ACC112 (cell line): ENCODE data around the gene RUNX1.
A peak's percentile ranks its signal among the peaks of the same experiment; 100 is the strongest.

Source experiments
- H2AFZ ChIP-seq: fragments of 200-600 bp; sonication (generic); one replicate; pipeline ENCODE4 v1.6.0; 2017; ENCODE audit warnings: antibody characterized with exemption, low read length; ENCODE audit not compliant: unreplicated experiment
- H3K27ac ChIP-seq: fragments of 200-600 bp; sonication (generic); 2 replicates; pipeline ENCODE4 v1.5.1; 2014; ENCODE audit warnings: low read depth, mild to moderate bottlenecking, antibody characterized with exemption, low read length, moderate library complexity
- H3K27me3 ChIP-seq: fragments of 200-600 bp; sonication (generic); 2 replicates; pipeline ENCODE4 v1.6.1; 2014; ENCODE audit warnings: mild to moderate bottlenecking, antibody characterized with exemption, low read length, moderate library complexity, mixed read lengths; ENCODE audit not compliant: insufficient read depth
- H3K36me3 ChIP-seq: fragments of 200-600 bp; sonication (generic); 2 replicates; pipeline ENCODE4 v1.6.1; 2016; ENCODE audit warnings: mild to moderate bottlenecking, antibody characterized with exemption, low read length, moderate library complexity, mixed read lengths; ENCODE audit not compliant: insufficient read depth
- H3K4me1 ChIP-seq: fragments of 200-600 bp; sonication (generic); one replicate; pipeline ENCODE4 v1.6.1; 2016; ENCODE audit warnings: low read length, mixed read lengths; ENCODE audit not compliant: insufficient read depth, unreplicated experiment, control insufficient read depth
- H3K4me3 ChIP-seq: fragments of 200-600 bp; sonication (generic); 2 replicates; pipeline ENCODE4 v1.5.1; 2014; ENCODE audit warnings: mild to moderate bottlenecking, low read depth, low read length
- H3K79me2 ChIP-seq: fragments of 200-600 bp; sonication (generic); one replicate; pipeline ENCODE4 v1.6.0; 2016; ENCODE audit warnings: low read length; ENCODE audit not compliant: control insufficient read depth, unreplicated experiment, insufficient read depth

The RUNX1 gene

DNA sequence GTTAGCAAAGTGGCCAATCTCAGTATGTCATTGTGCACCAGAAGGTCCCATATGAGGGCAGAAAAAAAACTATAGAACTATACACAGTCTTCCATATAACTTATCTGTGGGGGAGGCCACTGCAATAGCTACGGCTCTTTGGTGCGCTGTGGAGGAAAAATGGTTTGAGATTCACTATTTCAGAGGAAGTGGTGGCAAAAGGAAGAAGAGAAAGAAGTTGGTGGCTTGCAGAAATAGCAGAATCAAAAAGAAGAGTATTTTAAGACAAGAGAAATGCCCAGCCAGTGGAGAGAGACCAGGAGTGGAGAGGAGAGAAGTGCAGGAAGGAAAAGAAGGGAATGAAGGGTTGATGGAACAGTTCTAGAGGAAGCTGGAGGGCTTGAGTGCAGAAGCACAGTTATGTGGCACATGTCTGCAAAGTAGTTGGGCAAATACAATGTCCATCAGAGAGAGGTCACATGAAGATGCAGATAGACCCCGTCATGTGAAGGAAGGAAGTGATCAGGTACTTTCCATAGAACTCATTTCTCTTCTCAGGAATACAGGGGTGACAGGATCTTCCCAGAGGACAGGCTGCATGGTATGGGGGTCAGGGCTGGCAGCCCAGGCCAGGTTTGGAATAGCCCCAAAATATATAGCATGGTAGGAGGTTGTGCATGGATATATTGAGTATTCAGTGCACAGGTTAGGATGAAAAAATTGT lies 64.6 kb downstream of the RUNX1 start:
- Histone ChIP-seq H3K79me2 (no peaks in the 10 kb centered on the region), H3K4me3 (no peak overlapping the region), H3K36me3 (no peaks in the 10 kb centered on the region), H2AFZ (no peak overlapping the region), H3K27me3 (no peaks in the 10 kb centered on the region), H3K27ac (peak overlapping the region; percentile 97), H3K4me1 (peaks cover 45% of the 10 kb centered on the region)

DNA sequence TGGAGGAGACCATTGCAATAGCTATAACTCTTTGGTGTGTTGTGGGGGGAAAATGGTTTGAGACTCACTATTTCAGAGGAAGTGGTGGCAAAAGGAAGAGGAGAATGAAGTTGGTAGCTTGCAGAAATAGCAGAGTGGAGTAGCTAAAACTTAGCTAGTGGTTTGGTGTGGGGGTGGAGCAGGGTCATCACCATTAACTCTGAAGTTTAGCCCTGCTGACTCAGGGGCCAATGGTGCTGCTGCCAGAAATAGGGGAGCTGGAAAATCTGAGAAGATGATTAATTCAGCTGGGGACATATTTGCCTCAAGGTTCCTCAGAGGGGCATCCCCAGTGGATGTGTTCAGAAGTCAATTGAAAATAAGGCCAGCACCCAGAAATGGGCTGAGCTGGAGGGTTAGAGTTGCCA lies 65.4 kb downstream of the RUNX1 start:
- H3K27ac ChIP-seq = peak overlapping the region; percentile 97
- no peaks in the 10 kb centered on the region for H3K36me3 ChIP-seq
- peak overlapping the region; percentile 57; the same call in 1 of the 2 replicates for H3K4me3 ChIP-seq
- H3K27me3 ChIP-seq = no peaks in the 10 kb centered on the region
- peaks cover 45% of the 10 kb centered on the region for H3K4me1 ChIP-seq
- peak overlapping the region; percentile 11 for H2AFZ ChIP-seq
- no peaks in the 10 kb centered on the region for H3K79me2 ChIP-seq

DNA sequence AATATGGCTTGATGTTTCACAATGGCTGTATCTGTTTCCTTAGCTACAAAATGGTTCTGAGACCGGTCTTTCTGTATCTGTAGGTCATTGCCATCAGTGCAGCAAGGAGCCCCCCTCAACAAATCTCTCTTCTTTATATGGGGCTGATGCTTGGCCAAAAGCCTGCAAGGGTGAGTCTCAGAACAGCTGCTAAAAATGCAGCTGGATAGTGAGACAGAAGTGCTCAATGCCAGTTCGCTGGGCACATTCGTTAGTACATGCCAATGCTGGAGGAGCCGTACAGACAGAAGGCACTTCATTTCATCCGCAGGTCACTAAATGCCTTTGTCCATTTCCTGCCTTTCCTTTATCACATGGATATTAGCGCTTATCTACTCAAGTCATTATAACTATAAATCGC lies 67.3 kb downstream of the RUNX1 start:
- Histone ChIP-seq H3K27ac (0 out of 2 replicates have a peak overlapping the region, but pooled peaks have one; percentile 97), H3K36me3 (no peaks in the 10 kb centered on the region), H3K4me3 (no peak overlapping the region), H3K4me1 (peaks cover 34% of the 10 kb centered on the region), H3K27me3 (no peaks in the 10 kb centered on the region), H3K79me2 (no peaks in the 10 kb centered on the region), H2AFZ (no peak overlapping the region)

DNA sequence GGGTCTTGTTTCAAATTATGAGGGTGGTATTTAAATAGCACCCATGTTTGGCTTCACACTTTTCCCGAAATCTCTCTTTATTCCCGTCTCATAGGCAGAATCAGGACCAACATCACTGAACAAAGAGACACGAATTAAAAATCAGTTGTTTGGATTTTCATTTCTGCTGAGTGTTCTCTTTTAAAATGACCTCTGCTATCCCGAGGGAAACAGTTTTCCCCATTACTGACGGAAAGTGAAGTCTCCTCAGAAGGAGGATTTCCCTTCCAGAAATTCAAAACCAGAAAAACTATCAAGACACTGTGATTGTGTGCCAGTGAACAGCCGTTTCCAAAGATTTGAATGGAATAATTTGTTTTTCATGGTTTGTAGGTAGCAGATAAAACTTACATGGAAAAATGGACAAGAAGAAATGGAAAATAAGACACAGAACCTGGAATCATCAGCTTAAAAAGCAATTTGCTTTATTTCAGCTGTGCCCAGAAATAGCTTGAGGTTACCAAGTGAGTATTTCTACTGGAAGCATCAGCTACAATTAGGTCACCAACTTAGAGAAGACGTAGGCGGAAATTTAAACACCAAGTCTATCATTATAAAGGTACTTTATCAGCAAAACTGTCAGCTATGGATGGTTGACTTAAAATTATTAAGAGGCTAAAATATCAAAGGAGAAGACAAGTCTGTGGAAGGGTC lies 68.5 kb downstream of the RUNX1 start:
- Histone ChIP-seq H3K27me3 (no peaks in the 10 kb centered on the region), H2AFZ (no peak overlapping the region), H3K36me3 (no peaks in the 10 kb centered on the region), H3K4me3 (no peak overlapping the region), H3K27ac (no peak overlapping the region), H3K4me1 (peaks cover 27% of the 10 kb centered on the region), H3K79me2 (no peaks in the 10 kb centered on the region)

DNA sequence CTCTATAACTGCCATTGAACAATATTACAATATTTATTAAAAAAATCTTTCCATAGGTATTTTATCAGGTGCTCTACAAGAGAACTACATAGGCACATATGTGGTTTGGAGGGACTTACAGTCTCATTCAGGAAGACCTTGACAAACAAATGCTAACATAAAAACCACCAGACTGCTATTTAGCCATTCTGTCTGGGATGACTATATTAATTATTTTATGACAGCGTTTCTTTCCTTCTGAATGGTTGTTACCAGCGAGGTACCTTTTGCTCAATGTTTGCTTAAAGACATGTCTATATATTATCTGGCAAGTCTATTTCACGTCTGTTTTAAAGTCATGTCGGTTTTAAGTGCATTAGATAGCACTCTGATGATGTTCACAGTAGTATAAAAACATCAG lies 69.7 kb downstream of the RUNX1 start:
- Histone ChIP-seq H3K4me3 (no peak overlapping the region), H3K79me2 (no peaks in the 10 kb centered on the region), H3K4me1 (peaks cover 23% of the 10 kb centered on the region), H3K36me3 (no peaks in the 10 kb centered on the region), H3K27me3 (no peaks in the 10 kb centered on the region), H2AFZ (no peak overlapping the region), H3K27ac (no peak overlapping the region)

DNA sequence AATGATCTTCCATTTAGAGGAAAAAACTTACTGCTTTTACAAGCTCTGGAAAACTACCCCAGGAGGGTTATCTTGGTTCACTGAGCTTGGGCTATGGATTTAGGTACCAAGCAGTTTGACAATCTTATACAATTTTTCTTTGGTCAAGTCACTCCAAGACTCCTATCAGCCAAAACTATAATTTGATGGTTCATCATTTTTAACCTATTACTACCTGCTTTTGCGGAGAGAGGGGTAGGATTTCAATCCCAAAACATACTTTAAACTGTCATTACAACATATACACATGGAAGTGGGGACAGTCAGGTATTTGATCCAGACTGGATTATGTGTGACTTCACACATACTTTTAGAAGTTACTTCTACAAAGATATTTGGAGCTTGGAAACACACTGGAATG lies 71.8 kb downstream of the RUNX1 start:
- Histone ChIP-seq H3K36me3 (no peaks in the 10 kb centered on the region), H3K4me3 (no peak overlapping the region), H3K27ac (no peak overlapping the region), H3K4me1 (peaks cover 4% of the 10 kb centered on the region), H3K79me2 (no peaks in the 10 kb centered on the region), H3K27me3 (no peaks in the 10 kb centered on the region), H2AFZ (no peak overlapping the region)

DNA sequence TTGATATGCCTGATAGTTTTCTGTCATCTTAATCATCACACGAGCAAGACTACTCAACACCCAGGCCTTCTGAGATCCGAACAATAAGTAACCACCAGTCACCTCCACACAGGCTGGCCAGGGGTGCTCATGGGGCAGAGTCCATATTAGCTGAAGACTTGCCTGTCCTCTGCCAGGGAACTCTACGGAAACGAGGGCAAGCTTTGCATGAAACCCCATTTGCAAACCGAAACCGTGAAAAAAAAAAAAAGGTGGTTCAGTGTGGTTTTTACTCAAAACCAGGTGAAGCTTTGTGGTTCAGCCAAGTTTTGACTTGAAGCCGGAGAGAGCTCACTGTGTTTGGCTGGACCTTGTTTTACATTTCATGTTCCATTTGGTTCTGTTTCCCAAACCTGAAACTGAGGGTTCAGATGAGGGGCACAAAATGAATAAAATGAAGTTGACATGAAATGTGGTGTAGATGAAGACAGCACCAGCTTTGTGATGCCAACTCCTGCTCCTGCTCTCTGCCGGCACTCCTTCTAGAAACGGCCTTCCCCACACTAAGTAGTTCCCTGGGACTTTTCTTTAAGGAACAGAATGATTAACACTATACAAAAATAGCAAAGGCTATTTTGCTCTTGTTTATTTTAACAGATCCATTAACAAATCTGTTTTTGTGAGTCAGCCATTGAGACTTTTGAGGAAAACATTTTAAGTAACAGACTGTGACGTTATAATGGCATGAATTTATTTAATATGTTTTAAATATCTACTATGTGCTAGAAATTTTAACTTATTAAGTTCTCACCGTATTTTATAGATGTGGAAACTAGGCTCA lies 74.7 kb downstream of the RUNX1 start:
- no peak overlapping the region for H3K4me3 ChIP-seq
- H2AFZ ChIP-seq = no peak overlapping the region

DNA sequence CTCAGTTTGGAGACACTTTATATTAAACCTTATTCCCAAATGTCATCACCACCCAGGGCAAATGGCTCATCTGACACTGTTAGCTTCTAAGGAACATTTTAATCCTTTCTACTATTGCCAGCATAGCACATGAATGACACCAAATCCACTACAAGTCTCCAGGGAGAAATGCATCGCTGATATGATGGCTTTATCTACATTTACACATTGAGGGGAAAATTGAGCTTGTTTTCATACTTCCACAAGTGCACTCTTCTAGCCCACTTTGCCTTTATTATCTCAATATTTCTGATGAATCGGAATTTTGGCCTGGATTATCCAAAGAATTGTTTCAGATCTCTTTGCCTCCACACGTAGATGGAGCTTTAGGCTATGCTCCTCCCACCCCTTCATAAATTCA lies 75.4 kb downstream of the RUNX1 start:
- no peak overlapping the region for H3K4me3 ChIP-seq
- no peaks in the 10 kb centered on the region for H3K79me2 ChIP-seq
- no peaks in the 10 kb centered on the region for H3K4me1 ChIP-seq
- no peaks in the 10 kb centered on the region for H3K27me3 ChIP-seq
- no peak overlapping the region for H2AFZ ChIP-seq
- H3K27ac ChIP-seq = no peak overlapping the region
- H3K36me3 ChIP-seq = no peaks in the 10 kb centered on the region

More for the DNA sequence above, 74.7 kb downstream of the RUNX1 start:
- H3K27me3 ChIP-seq = no peaks in the 10 kb centered on the region
- no peak overlapping the region for H3K27ac ChIP-seq
- no peaks in the 10 kb centered on the region for H3K79me2 ChIP-seq
- no peaks in the 10 kb centered on the region for H3K36me3 ChIP-seq
- H3K4me1 ChIP-seq = no peaks in the 10 kb centered on the region

DNA sequence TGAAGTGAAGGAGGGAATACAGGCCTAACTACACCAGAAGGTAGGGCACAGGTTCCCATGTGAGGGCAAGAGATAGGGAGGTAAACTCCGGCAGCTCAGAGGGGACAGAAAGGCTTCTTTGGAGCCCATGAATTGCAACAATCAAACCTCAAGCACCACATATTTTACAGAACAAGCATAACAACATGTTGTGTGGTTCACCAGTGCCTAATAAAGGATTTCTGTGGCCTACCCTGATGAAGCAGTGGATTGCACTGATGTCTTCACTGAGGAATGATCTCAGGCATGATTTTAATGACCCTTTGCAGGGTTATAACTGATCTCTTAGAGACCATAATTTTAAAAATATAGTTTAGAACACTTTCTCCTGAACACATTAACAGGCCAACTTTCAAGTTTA lies 77.4 kb downstream of the RUNX1 start:
- Histone ChIP-seq H3K4me1 (peaks cover 5% of the 10 kb centered on the region), H3K27ac (no peak overlapping the region), H3K36me3 (no peaks in the 10 kb centered on the region)

DNA sequence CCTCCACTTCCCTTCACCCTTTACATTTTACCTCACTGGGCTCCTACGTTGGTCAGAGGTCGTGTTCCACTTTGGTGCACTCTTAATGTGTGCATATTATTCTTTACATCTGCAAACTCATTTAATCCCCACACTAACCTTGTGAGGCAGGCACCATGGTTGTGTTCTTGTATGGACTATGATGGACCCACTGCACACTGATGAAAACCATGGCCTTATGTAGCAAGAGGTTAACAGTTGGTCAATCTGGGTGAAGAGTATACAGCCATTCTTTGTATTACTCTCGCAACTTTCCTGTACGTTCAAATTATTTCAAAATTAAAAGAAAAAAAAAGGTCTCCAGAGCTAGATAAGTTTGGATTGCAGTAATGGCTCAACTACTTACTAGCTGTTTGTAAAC lies 78.5 kb downstream of the RUNX1 start:
- Histone ChIP-seq H3K4me1 (peaks cover 9% of the 10 kb centered on the region), H3K4me3 (no peak overlapping the region), H3K36me3 (no peaks in the 10 kb centered on the region), H3K79me2 (no peaks in the 10 kb centered on the region), H3K27ac (no peak overlapping the region), H2AFZ (no peak overlapping the region), H3K27me3 (no peaks in the 10 kb centered on the region)

More for the DNA sequence above, 77.4 kb downstream of the RUNX1 start:
- Histone ChIP-seq H2AFZ (no peak overlapping the region), H3K79me2 (no peaks in the 10 kb centered on the region), H3K27me3 (no peaks in the 10 kb centered on the region), H3K4me3 (no peak overlapping the region)
